Spinal cord (tissue), 10 donors: ENCODE measurements around the gene COX19. TPM values are rescaled to one million over a fixed set of nuclear protein-coding genes. Genes with fewer than 3 reads are reported as not detected.
"Not testable (repeated sequence)": the region's sequence is repeated elsewhere in the genome, so short reads cannot be mapped to it uniquely, and the experiment has no call there.

Experiments used
- DNase-seq, 6 donors: peaks; one replicate each; pipeline versions ENCODE4 v3.0.0 to v3.0.0-alpha.2; 2013 to 2015; ENCODE audit warnings: low spot score in 6 of 6, low read depth in 4 of 6
- H3K27ac ChIP-seq: one replicate; pipeline ENCODE4 v1.5.1; 2013; ENCODE audit warnings: low read depth, low read length, control low read depth
- H3K27me3 ChIP-seq: one replicate; pipeline ENCODE4 v1.6.1; 2013; ENCODE audit warnings: low read length; ENCODE audit not compliant: control insufficient read depth, insufficient read depth
- H3K36me3 ChIP-seq: one replicate; pipeline ENCODE4 v1.6.1; 2013; ENCODE audit warnings: low read length; ENCODE audit not compliant: control insufficient read depth, insufficient read depth
- H3K4me1 ChIP-seq: one replicate; pipeline ENCODE4 v1.6.1; 2013; ENCODE audit warnings: low read length; ENCODE audit not compliant: control insufficient read depth, insufficient read depth
- H3K4me3 ChIP-seq: one replicate; pipeline ENCODE4 v1.5.1; 2013; ENCODE audit warnings: low read depth, low read length, control low read depth
- H3K9me3 ChIP-seq: one replicate; pipeline ENCODE4 v1.6.1; 2013; ENCODE audit warnings: low read length; ENCODE audit not compliant: control insufficient read depth, insufficient read depth
- WGBS: methylation state at CpG from one replicate; pipeline ENCODE4 v1.1.5; 2013; ENCODE audit warnings: missing lambda C conversion rate; ENCODE audit not compliant: insufficient coverage; 5-methylcytosine and 5-hydroxymethylcytosine counted together
- polyA plus RNA-seq, 2 donors: library from polyadenylated mRNA; unstranded; fragments of 120-200 nt; gene quantifications; one replicate each; pipeline ENCODE4 v1.2.1, GENCODE V29; 2013; ENCODE audit not compliant: insufficient read length in 2 of 2
- total RNA-seq, 2 donors: library from RNA; depleted of rRNA in 1 of 2; stranded (reverse); fragments of 120-200 nt in 1 of 2; fragments of >200 nt in 1 of 2; gene quantifications; one replicate each; pipeline versions ENCODE4 v1.2.3 to v1.2.4, GENCODE V29; 2013 to 2014
- donor health status: healthy.

COX19 gene
- total and polyA plus RNA-seq, 4 donors = 11.7 to 19.6 (median 17.1) TPM

DNA sequence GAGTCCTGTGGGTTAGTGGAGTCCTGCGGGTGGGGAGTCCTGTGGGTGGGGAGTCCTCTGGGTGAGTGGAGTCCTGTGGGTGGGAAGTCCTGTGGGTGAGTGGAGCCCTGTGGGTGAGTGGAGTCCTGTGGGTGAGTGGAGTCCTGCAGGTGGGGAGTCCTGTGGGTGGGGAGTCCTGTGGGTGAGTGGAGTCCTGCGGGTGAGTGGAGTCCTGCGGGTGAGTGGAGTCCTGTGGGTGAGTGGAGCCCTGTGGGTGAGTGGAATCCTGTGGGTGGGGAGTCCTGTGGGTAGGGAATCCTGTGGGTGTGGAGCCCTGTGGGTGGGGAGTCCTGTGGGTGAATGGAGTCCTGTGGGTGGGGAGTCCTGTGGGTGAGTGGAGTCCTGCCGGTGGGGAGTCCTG, 26.7 kb upstream of the COX19 start:
- DNase-seq, H3K4me3 ChIP-seq: not testable (repeated sequence)
- 60% methylated on average over 2 of the region's 4 CpGs for WGBS

GRCh38 chr7:1001069-1001770, 25.9 kb upstream of the COX19 start:
- H3K9me3 ChIP-seq, H3K4me3 ChIP-seq, H3K27me3 ChIP-seq, H3K27ac ChIP-seq, DNase-seq: not testable (repeated sequence)
- 82% methylated on average over 11 of the region's 14 CpGs for WGBS
- Histone ChIP-seq H3K4me1 (peaks cover 19% of the 10 kb centered on the region), H3K36me3 (peaks cover 75% of the 10 kb centered on the region)

More for the DNA sequence above, 26.7 kb upstream of the COX19 start:
- peaks cover 75% of the 10 kb centered on the region for H3K36me3 ChIP-seq
- peaks cover 11% of the 10 kb centered on the region for H3K4me1 ChIP-seq
- not testable (repeated sequence) for H3K27ac ChIP-seq, H3K9me3 ChIP-seq, H3K27me3 ChIP-seq

DNA sequence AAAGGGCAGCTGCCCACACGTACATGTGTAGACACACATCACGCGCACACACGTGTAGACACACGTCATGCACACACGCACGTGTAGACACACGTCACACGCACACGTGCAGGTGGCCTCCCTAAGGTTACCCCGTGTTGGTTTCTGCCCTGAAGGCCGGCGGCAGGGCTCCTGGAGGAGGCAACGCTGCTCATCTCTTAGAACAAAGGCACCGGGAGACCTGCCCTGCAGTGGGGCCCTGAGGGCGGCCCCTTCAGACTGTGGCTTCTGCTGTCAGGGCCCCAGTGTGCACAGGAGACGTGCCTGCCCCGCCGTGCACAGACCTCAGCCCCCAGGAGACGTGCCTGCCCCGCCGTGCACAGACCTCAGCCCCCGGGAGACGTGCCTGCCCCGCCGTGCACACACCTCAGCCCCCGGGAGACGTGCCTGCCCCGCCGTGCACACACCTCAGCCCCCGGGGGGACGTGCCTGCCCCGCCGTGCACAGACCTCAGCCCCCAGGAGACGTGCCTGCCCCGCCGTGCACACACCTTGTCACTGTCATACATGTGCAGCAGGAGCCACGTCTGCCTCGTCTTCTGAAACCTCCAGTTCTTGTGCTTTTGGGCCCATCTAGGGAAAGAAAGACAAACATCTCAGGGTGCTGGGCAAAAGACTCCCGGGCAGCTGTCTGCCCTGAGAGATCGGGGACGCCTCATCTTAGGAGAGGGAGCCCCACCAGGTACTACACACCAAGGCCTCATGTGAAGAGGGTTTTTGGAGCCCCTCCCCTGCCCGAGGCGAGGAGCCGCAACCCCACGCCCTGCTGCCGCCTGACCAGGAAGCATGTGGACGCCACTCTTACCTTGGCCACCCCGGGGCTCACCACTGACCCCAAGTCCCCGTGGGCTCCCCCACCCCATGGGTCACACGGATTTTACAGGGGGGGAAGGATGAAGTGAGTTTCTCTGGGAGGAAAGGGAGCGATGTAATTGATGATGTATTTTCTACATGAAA, 24.9 kb upstream of the COX19 start:
- no peaks in the 10 kb centered on the region for H3K9me3 ChIP-seq
- no peak overlapping the region for H3K4me3 ChIP-seq
- WGBS = 81% methylated on average over 34 of the region's 52 CpGs
- no peak for DNase-seq
- no peaks in the 10 kb centered on the region for H3K27me3 ChIP-seq
- no peak overlapping the region for H3K27ac ChIP-seq
- H3K4me1 ChIP-seq = peaks cover 26% of the 10 kb centered on the region
- H3K36me3 ChIP-seq = peaks cover 76% of the 10 kb centered on the region

- H3K4me1 ChIP-seq = peaks cover 30% of the 10 kb centered on the region
- H3K27me3 ChIP-seq = no peaks in the 10 kb centered on the region
- no peaks in the 10 kb centered on the region for H3K9me3 ChIP-seq
- no peak for DNase-seq
- no peak overlapping the region for H3K27ac ChIP-seq
- no peak overlapping the region for H3K4me3 ChIP-seq
- H3K36me3 ChIP-seq = peaks cover 76% of the 10 kb centered on the region
- WGBS = 78% methylated on average over 23 of the region's 28 CpGs
Observed at GRCh38 chr7:999149-999879, 24.0 kb upstream of the COX19 start.

- Histone ChIP-seq H3K27ac (no peak overlapping the region), H3K4me3 (no peak overlapping the region), H3K36me3 (peaks cover 73% of the 10 kb centered on the region), H3K4me1 (peaks cover 42% of the 10 kb centered on the region), H3K9me3 (no peaks in the 10 kb centered on the region), H3K27me3 (no peaks in the 10 kb centered on the region)
- DNase-seq = no peak
- 60% methylated on average over 36 of the region's 45 CpGs for whole genome bisulfite sequencing
Observed at GRCh38 chr7:997404-998395, 22.4 kb upstream of the COX19 start.

- 85% methylated on average over 38 of the region's 38 CpGs for WGBS
- no peaks in the 10 kb centered on the region for H3K9me3 ChIP-seq
- no peak overlapping the region for H3K27ac ChIP-seq
- no peak overlapping the region for H3K4me3 ChIP-seq
- H3K4me1 ChIP-seq = peaks cover 53% of the 10 kb centered on the region
- H3K36me3 ChIP-seq = peaks cover 64% of the 10 kb centered on the region
- H3K27me3 ChIP-seq = no peaks in the 10 kb centered on the region
- DNase-seq = no peak
Observed at GRCh38 chr7:996079-996872, 20.9 kb upstream of the COX19 start.

DNA sequence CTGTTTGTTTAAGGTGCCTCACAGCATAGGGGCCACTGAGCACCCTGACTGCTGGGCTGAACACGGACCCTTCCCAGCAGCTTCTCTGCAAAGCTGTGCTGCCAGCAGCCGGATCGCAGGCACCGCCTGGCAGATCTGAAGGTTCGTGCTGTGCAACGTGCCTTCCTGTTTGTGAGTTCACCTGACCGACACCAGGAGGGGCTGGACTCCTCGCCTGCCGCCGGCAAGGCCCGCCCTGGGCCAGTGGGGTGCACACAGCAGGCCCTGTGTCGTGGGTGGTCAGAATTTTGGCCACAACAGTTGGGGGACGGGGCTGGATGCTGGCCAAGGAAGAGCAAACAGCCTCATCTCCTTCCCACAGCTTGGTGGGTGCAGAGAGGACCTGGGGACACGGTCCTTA, 20.2 kb upstream of the COX19 start:
- no peak for DNase-seq
- Histone ChIP-seq H3K36me3 (peaks cover 62% of the 10 kb centered on the region), H3K4me1 (peaks cover 53% of the 10 kb centered on the region), H3K4me3 (no peak overlapping the region), H3K27me3 (no peaks in the 10 kb centered on the region), H3K9me3 (no peaks in the 10 kb centered on the region), H3K27ac (no peak overlapping the region)
- WGBS = 87% methylated on average over 14 of the region's 14 CpGs

DNA sequence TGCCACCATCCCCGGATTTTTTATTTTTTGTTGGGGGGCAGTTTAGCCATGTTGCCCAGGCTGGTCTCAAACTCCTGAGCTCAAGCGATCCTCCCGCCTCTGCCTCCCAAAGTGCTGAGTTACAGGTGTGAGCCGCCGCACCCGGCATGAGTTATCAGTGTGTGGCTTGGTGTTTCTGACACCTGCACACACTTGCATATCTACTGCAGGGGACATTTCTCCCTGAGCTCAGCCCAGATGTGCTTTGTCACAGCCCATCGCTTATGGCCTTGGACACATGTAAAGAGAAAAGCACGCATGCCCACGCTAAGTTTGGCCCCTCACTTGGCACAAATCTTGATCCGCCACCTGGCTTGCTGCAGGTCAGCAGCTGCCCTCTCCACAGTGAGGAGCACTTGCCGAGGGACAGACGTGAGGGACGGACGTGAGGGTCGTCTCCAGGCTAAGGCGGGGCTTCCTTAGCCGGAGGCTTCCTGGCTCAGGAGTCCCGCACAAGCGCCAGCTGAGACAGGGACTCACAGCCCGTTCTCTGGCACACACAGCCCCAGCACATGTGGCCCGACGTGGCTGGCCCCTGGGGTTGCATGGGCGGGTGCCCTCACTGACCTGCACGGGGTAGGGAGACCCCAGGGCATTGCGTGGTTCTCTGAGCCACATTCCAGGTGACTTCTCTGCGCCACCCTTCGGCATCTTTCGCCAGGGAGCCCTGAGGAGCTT, 19.4 kb upstream of the COX19 start:
- Histone ChIP-seq H3K27ac (no peak overlapping the region), H3K4me3 (no peak overlapping the region), H3K9me3 (no peaks in the 10 kb centered on the region), H3K4me1 (peaks cover 53% of the 10 kb centered on the region), H3K36me3 (peaks cover 56% of the 10 kb centered on the region), H3K27me3 (no peaks in the 10 kb centered on the region)
- WGBS = 78% methylated on average over 26 of the region's 28 CpGs
- DNase-seq = no peak
